MM.1S (cell line): ENCODE results near the gene CACNA1D.

ENCODE experiments used
- DNase-seq: peaks from one replicate; pipeline ENCODE4 v3.0.0-alpha.2; 2015
- H2AFZ ChIP-seq: fragments of 300-600 bp; sonication (generic); 2 replicates; pipeline ENCODE4 v1.6.0; 2016; ENCODE audit warnings: antibody characterized with exemption, low read length
- H3F3A ChIP-seq: fragments of 300-600 bp; sonication (generic); 2 replicates; pipeline ENCODE4 v1.6.1; 2016; ENCODE audit warnings: mild to moderate bottlenecking, antibody characterized with exemption, low read length, moderate library complexity, mixed read lengths; ENCODE audit not compliant: insufficient read depth
- H3K27ac ChIP-seq: fragments of 300-600 bp; sonication (generic); 2 replicates; pipeline ENCODE4 v1.5.1; 2016; ENCODE audit warnings: mild to moderate bottlenecking, low read length
- H3K27me3 ChIP-seq: fragments of 300-600 bp; sonication (generic); replicated peaks from 2 replicates; pipeline ENCODE4 v1.6.0; 2016; ENCODE audit warnings: low read length; ENCODE audit not compliant: insufficient read depth
- H3K36me3 ChIP-seq: fragments of 300-600 bp; sonication (generic); replicated peaks from 2 replicates; pipeline ENCODE4 v1.6.1; 2016; ENCODE audit warnings: mild to moderate bottlenecking, low read length, mixed read lengths; ENCODE audit not compliant: insufficient read depth
- H3K4me1 ChIP-seq: fragments of 300-600 bp; sonication (generic); 2 replicates; pipeline ENCODE4 v1.6.1; 2016; ENCODE audit warnings: low read length, mixed read lengths
- H3K4me2 ChIP-seq: fragments of 300-600 bp; sonication (generic); 2 replicates; pipeline ENCODE4 v1.6.0; 2016; ENCODE audit warnings: low read depth, low read length
- H3K4me3 ChIP-seq: fragments of 300-600 bp; sonication (generic); 2 replicates; pipeline ENCODE4 v1.5.1; 2016; ENCODE audit warnings: low read length, mixed read lengths
- H3K79me2 ChIP-seq: fragments of 300-600 bp; sonication (generic); 2 replicates; pipeline ENCODE4 v1.6.1; 2016; ENCODE audit warnings: mixed run types, low read length, mixed read lengths
- H3K9ac ChIP-seq: fragments of 300-600 bp; sonication (generic); 2 replicates; pipeline ENCODE4 v1.6.1; 2016; ENCODE audit warnings: low read length, mixed read lengths
- H3K9me2 ChIP-seq: fragments of 300-600 bp; sonication (generic); replicated peaks from 2 replicates; pipeline ENCODE4 v1.6.1; 2016; ENCODE audit warnings: mild to moderate bottlenecking, low read length, mixed read lengths; ENCODE audit not compliant: insufficient read depth
- H3K9me3 ChIP-seq: fragments of 300-600 bp; sonication (generic); replicated peaks from 2 replicates; pipeline ENCODE4 v1.6.1; 2016; ENCODE audit warnings: mild to moderate bottlenecking, low read length, mixed read lengths; ENCODE audit not compliant: insufficient read depth
- H4K20me1 ChIP-seq: fragments of 300-600 bp; sonication (generic); 2 replicates; pipeline ENCODE4 v1.6.1; 2016; ENCODE audit warnings: mild to moderate bottlenecking, low read length, moderate library complexity, mixed read lengths; ENCODE audit not compliant: insufficient read depth
- EZH2 ChIP-seq: fragments of 300-600 bp; sonication (generic); optimal IDR thresholded peaks from 2 replicates; pipeline ENCODE3; 2017; ENCODE audit warnings: low read depth, mild to moderate bottlenecking, antibody characterized with exemption, low read length, mixed read lengths
- EZH2phosphoT487 ChIP-seq: fragments of 300-600 bp; sonication (generic); IDR thresholded peaks from 2 replicates; pipeline ENCODE4 v1.6.1; 2018; ENCODE audit warnings: antibody characterized with exemption, low read length
- TF ChIP-seq, protein P1 (sequence below): fragments of 300-600 bp; sonication (generic); IDR thresholded peaks from 2 replicates; pipeline ENCODE4 v1.5.1; 2016; ENCODE audit warnings: antibody characterized with exemption, low read length, mixed read lengths

Gene CACNA1D

DNA sequence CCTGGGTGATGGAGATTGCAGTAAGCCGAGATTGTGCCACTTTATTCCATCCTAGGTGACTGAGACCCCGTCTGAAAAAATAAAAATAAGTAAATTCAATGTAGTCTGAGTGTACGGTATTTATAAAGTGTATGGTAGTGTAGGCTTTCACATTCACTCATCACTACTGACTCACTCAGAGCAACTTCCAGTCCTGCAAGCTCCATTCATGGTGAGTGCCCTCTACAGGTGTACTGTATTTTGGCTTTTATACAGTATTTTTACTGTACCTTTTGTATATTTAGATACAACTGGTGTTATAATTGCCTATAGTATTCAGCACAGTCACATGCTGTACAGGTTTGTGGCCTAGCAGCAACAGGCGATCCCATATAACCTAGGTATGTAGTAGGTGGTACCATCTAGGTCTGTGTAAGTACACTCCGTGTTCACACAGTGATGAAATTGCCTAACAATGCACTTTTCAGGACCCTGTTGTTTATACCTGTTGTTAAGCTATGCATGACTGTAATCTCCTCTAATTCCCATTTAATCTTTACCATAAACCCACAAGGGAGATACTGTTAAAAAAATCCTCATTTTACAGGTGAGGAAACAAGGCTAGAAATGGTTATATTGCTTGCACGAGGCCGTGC is 19.3 kb downstream of the CACNA1D start:
- no peaks in the 10 kb centered on the region for H3K27me3 ChIP-seq
- H3K4me3 ChIP-seq = no peak overlapping the region
- H3K27ac ChIP-seq = no peak overlapping the region
- H3K36me3 ChIP-seq = no peaks in the 10 kb centered on the region
- H3K4me2 ChIP-seq = no peak overlapping the region
- H3K79me2 ChIP-seq = no peaks in the 10 kb centered on the region
- no peaks in the 10 kb centered on the region for H3K9me3 ChIP-seq
- DNase-seq = no peak
- H2AFZ ChIP-seq = no peak overlapping the region
- H3K9ac ChIP-seq = no peak overlapping the region
- TF ChIP-seq, protein P1, sequence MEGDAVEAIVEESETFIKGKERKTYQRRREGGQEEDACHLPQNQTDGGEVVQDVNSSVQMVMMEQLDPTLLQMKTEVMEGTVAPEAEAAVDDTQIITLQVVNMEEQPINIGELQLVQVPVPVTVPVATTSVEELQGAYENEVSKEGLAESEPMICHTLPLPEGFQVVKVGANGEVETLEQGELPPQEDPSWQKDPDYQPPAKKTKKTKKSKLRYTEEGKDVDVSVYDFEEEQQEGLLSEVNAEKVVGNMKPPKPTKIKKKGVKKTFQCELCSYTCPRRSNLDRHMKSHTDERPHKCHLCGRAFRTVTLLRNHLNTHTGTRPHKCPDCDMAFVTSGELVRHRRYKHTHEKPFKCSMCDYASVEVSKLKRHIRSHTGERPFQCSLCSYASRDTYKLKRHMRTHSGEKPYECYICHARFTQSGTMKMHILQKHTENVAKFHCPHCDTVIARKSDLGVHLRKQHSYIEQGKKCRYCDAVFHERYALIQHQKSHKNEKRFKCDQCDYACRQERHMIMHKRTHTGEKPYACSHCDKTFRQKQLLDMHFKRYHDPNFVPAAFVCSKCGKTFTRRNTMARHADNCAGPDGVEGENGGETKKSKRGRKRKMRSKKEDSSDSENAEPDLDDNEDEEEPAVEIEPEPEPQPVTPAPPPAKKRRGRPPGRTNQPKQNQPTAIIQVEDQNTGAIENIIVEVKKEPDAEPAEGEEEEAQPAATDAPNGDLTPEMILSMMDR = peak; percentile 18
- TF ChIP-seq EZH2 (no peak), EZH2phosphoT487 (no peak)
- no peaks in the 10 kb centered on the region for H3K4me1 ChIP-seq
- H3K9me2 ChIP-seq = no peaks in the 10 kb centered on the region
- no peaks in the 10 kb centered on the region for H4K20me1 ChIP-seq
- H3F3A ChIP-seq = no peaks in the 10 kb centered on the region

DNA sequence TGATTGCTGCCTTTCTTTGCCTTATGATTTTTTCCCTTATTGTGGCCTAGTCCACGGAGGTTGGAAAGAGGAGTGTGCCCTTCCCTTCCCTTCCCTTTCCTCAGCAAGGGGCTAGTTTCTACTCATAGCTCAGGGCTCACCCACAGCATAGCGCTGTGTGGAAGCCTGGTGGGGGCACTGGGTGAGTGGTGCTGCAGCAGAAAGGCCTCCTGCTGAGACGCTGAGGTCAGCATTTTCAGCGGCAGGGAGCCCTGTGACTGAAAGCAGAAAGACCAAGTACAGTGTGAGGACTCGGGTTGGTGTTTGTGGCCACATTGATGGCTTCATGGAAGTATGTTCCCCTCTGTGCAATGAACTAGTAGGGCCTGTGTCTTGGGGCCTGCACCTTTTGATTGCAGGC is 21.9 kb downstream of the CACNA1D start:
- no peak overlapping the region for H3K27ac ChIP-seq

GRCh38 chr3:53518495-53518981 is 24.1 kb downstream of the CACNA1D start:
- Histone ChIP-seq H3K27ac (no peak overlapping the region), H3K4me3 (no peak overlapping the region), H3K9me2 (no peaks in the 10 kb centered on the region), H3K36me3 (no peaks in the 10 kb centered on the region), H3K4me1 (no peaks in the 10 kb centered on the region), H3K27me3 (no peaks in the 10 kb centered on the region), H3K9ac (no peak overlapping the region), H3F3A (no peaks in the 10 kb centered on the region), H3K9me3 (no peaks in the 10 kb centered on the region), H3K79me2 (no peaks in the 10 kb centered on the region), H2AFZ (no peak overlapping the region), H3K4me2 (no peak overlapping the region), H4K20me1 (no peaks in the 10 kb centered on the region)
- no peak for DNase-seq
- TF ChIP-seq EZH2phosphoT487 = no peak
- no peak for TF ChIP-seq EZH2
- TF ChIP-seq, protein P1 = no peak

More for the DNA sequence above, 21.9 kb downstream of the CACNA1D start:
- Histone ChIP-seq H3K79me2 (no peaks in the 10 kb centered on the region), H3K4me1 (no peaks in the 10 kb centered on the region), H3K9ac (no peak overlapping the region), H3K27me3 (no peaks in the 10 kb centered on the region), H3K4me2 (no peak overlapping the region), H3K36me3 (no peaks in the 10 kb centered on the region), H3K9me2 (no peaks in the 10 kb centered on the region), H4K20me1 (no peaks in the 10 kb centered on the region), H3F3A (no peaks in the 10 kb centered on the region), H3K9me3 (no peaks in the 10 kb centered on the region), H2AFZ (no peak overlapping the region), H3K4me3 (no peak overlapping the region)
- TF ChIP-seq EZH2phosphoT487 (no peak), EZH2 (no peak)
- TF ChIP-seq, protein P1 = no peak
- DNase-seq = no peak
